Hepatocyte (in vitro differentiated cells): ENCODE results near the gene ZDHHC7. TPM values are rescaled to one million over a fixed set of nuclear protein-coding genes. Genes with fewer than 3 reads are reported as not detected.

ENCODE experiments used
- DNase-seq: peaks from one replicate; pipeline ENCODE4 v3.0.0-alpha.2; 2016; ENCODE audit warnings: low spot score
- H2AFZ ChIP-seq: fragments of 200-600 bp; sonication (generic); 2 replicates; pipeline ENCODE4 v1.6.0; 2016; ENCODE audit warnings: antibody characterized with exemption, mild to moderate bottlenecking
- H3K27ac ChIP-seq: fragments of 200-600 bp; sonication (generic); 2 replicates; pipeline ENCODE4 v1.5.1; 2016; ENCODE audit warnings: mild to moderate bottlenecking
- H3K27me3 ChIP-seq: fragments of 200-600 bp; sonication (generic); 2 replicates; pipeline ENCODE4 v1.6.1; 2016
- H3K36me3 ChIP-seq: fragments of 200-600 bp; sonication (generic); replicated peaks from 2 replicates; pipeline ENCODE4 v1.5.1; 2016; ENCODE audit warnings: low read depth; ENCODE audit not compliant: insufficient read depth
- H3K4me1 ChIP-seq: fragments of 200-600 bp; sonication (generic); 2 replicates; pipeline ENCODE4 v1.5.1; 2016; ENCODE audit warnings: mild to moderate bottlenecking, moderate library complexity; ENCODE audit not compliant: insufficient read depth
- H3K4me2 ChIP-seq: fragments of 200-600 bp; sonication (generic); 2 replicates; pipeline ENCODE4 v1.6.0; 2016
- H3K4me3 ChIP-seq: fragments of 200-600 bp; sonication (generic); 2 replicates; pipeline ENCODE4 v1.5.1; 2016; ENCODE audit warnings: mild to moderate bottlenecking
- H3K79me2 ChIP-seq: fragments of 200-600 bp; sonication (generic); 2 replicates; pipeline ENCODE4 v1.6.0; 2017; ENCODE audit warnings: mild to moderate bottlenecking
- H3K9me2 ChIP-seq: fragments of 200-600 bp; sonication (generic); replicated peaks from 2 replicates; pipeline ENCODE4 v1.6.0; 2017; ENCODE audit warnings: mild to moderate bottlenecking; ENCODE audit not compliant: insufficient read depth
- H3K9me3 ChIP-seq: fragments of 200-600 bp; sonication (generic); 2 replicates; pipeline ENCODE4 v1.5.1; 2016; ENCODE audit warnings: low read depth, mild to moderate bottlenecking
- H4K20me1 ChIP-seq: fragments of 200-600 bp; sonication (generic); 2 replicates; pipeline ENCODE4 v1.6.0; 2016; ENCODE audit warnings: mild to moderate bottlenecking; ENCODE audit not compliant: insufficient read depth, poor library complexity, severe bottlenecking
- EZH2 ChIP-seq: fragments of 200-600 bp; sonication (generic); IDR thresholded peaks from 2 replicates; pipeline ENCODE4 v1.6.1; 2016; ENCODE audit warnings: antibody characterized with exemption, mild to moderate bottlenecking, borderline replicate concordance
- EZH2phosphoT487 ChIP-seq: fragments of 200-600 bp; sonication (generic); IDR thresholded peaks from one replicate; pipeline ENCODE4 v1.6.1; 2018; ENCODE audit warnings: antibody characterized with exemption, mild to moderate bottlenecking, low read depth, moderate library complexity; ENCODE audit not compliant: unreplicated experiment, severe bottlenecking
- WGBS: methylation state at CpG from one replicate; pipeline ENCODE4 v1.1.6; 2016; ENCODE audit warnings: low lambda C conversion rate; ENCODE audit errors: missing lambda C conversion rate; 5-methylcytosine and 5-hydroxymethylcytosine counted together
- polyA plus RNA-seq: library from polyadenylated mRNA; unstranded; fragments of >200 nt; fragmentation: Nextera tagmentation; extraction: Ambion mirVana; gene quantifications from 2 replicates; pipeline ENCODE4 v1.2.1, GENCODE V29; 2016
- total RNA-seq: library from RNA; depleted of rRNA; stranded (reverse); fragments of >200 nt; gene quantifications from 2 replicates; pipeline ENCODE4 v1.2.3, GENCODE V29; 2014
- TF ChIP-seq, protein P1 (sequence below): fragments of 200-600 bp; sonication (generic); IDR thresholded peaks from 2 replicates; pipeline ENCODE4 v1.5.1; 2016; ENCODE audit warnings: antibody characterized with exemption, mild to moderate bottlenecking; ENCODE audit not compliant: poor library complexity

The ZDHHC7 gene, protein sequence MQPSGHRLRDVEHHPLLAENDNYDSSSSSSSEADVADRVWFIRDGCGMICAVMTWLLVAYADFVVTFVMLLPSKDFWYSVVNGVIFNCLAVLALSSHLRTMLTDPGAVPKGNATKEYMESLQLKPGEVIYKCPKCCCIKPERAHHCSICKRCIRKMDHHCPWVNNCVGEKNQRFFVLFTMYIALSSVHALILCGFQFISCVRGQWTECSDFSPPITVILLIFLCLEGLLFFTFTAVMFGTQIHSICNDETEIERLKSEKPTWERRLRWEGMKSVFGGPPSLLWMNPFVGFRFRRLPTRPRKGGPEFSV
- 59.2 and 65.2 TPM in 2 replicates for total RNA-seq
- polyA plus RNA-seq = 50.0 and 51.4 TPM in 2 replicates

DNA sequence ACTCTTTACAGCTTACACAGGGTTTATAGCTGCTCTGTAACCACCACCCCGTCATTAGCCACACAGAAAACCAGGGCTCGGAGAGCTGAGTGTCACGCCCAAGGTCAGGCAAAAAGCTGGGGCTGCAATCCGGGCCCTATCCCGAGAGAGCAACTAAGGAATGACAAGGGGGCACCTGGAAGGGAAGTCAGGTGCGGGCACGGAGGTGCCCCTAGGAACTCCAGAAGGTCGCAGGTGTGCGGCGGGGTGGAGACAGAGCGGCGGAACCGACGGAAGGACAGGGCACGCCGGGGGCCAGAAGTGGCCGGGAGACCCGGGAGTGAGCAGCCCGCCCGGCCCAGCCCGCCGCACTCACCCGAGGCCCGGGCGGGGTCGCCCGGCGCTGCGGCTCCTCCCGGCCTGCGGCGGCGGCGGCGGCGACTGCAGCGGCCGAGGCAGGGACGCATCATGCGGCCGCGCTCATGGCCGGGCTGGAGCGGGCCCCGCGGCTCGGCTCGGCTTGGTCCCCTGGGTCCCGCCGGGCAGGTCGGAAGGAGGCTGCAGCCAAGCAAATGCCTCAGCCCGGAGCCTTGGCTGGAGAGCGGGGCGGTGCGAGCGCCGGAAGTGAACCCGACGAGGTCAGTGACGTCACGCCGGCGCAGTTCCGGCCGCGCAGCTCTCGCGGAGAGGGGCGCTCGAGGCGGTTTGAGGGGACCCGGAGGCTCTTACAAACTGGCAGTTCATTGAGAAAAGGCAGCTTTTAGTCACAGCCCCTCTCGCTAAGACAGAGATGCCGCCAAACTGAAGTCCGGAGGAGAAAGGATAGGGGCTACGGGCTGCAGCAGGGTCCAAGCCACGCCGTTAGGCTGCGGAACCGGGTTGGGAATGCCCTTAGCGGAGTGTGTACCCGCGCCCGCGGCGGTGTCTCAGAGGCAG is at the start of gene ZDHHC7:
Gene ZDHHC7, minus strand, starts transcription at position 605 of the 915 bp plus-strand sequence. CDS start 20,917 bp downstream, outside the sequence.
- Histone ChIP-seq H4K20me1 (peaks cover 16% of the 10 kb centered on the region), H3K9me3 (no peaks in the 10 kb centered on the region), H3K4me2 (peak within 1 kb of the TSS; percentile 89), H3K27me3 (no peaks in the 10 kb centered on the region), H3K36me3 (no peaks in the 10 kb centered on the region), H3K9me2 (no peaks in the 10 kb centered on the region), H3K27ac (peak within 1 kb of the TSS; percentile 100), H3K4me1 (peaks cover 38% of the 10 kb centered on the region), H2AFZ (peak within 1 kb of the TSS; percentile 92), H3K79me2 (peaks cover 54% of the 10 kb centered on the region), H3K4me3 (peak within 1 kb of the TSS; percentile 93)
- whole genome bisulfite sequencing = under 1% methylated on average over 66 of the region's 86 CpGs
- peak; percentile 94 for DNase-seq
- TF ChIP-seq, protein P1, sequence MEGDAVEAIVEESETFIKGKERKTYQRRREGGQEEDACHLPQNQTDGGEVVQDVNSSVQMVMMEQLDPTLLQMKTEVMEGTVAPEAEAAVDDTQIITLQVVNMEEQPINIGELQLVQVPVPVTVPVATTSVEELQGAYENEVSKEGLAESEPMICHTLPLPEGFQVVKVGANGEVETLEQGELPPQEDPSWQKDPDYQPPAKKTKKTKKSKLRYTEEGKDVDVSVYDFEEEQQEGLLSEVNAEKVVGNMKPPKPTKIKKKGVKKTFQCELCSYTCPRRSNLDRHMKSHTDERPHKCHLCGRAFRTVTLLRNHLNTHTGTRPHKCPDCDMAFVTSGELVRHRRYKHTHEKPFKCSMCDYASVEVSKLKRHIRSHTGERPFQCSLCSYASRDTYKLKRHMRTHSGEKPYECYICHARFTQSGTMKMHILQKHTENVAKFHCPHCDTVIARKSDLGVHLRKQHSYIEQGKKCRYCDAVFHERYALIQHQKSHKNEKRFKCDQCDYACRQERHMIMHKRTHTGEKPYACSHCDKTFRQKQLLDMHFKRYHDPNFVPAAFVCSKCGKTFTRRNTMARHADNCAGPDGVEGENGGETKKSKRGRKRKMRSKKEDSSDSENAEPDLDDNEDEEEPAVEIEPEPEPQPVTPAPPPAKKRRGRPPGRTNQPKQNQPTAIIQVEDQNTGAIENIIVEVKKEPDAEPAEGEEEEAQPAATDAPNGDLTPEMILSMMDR = peak; percentile 15
- TF ChIP-seq EZH2phosphoT487 (no peak), EZH2 (no peak)

DNA sequence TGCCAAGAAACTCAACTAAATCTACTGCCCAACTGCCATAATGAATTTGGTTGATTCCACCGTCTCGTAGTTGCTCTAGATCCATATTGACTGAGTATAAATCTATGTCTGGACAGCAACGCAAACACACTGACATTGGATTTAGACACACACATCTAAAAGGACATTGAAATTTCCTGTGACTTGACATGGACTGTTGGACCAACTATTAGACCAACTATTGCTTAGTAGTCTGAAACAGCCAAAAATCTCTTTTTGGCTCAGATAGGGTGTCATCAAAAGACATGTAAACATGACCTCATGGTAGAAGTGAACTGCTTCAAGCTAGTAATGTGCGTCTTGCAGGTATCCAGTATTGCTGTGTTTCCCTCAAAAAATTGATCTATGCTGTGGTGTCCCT is 47.6 kb upstream of the ZDHHC7 start:
- Histone ChIP-seq H3K9me3 (no peaks in the 10 kb centered on the region), H3K36me3 (no peaks in the 10 kb centered on the region), H4K20me1 (no peaks in the 10 kb centered on the region), H3K27me3 (no peaks in the 10 kb centered on the region), H3K4me2 (no peak overlapping the region), H2AFZ (no peak overlapping the region), H3K4me1 (peaks cover 16% of the 10 kb centered on the region), H3K79me2 (peaks cover 9% of the 10 kb centered on the region), H3K27ac (no peak overlapping the region), H3K4me3 (no peak overlapping the region), H3K9me2 (no peaks in the 10 kb centered on the region)
- DNase-seq = no peak
- WGBS = 97% methylated on average over 4 of the region's 4 CpGs
- TF ChIP-seq EZH2 = no peak
- no peak for TF ChIP-seq EZH2phosphoT487
- TF ChIP-seq, protein P1 = no peak

DNA sequence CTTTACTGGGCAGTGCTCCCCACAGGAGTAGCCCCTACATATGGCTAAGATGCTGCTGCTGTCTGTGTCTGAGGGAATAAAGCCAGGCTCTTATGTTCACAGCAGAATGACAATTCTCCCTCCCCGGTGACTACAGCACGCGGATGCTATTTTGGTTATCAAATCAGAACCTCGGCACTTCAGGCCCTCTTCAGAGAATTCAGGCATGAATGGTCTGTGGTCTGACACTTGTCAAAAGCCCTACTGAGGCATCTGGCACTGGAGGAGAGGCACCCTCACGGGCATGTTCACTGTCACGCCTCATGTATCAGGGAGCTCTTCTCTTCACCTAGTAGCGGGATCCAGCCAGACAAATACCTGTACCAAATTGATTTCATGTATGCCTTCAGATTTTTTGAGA is 46.6 kb upstream of the ZDHHC7 start:
- Histone ChIP-seq H3K9me2 (no peaks in the 10 kb centered on the region), H3K4me1 (peaks cover 16% of the 10 kb centered on the region), H3K27ac (no peak overlapping the region), H3K79me2 (peaks cover 13% of the 10 kb centered on the region), H4K20me1 (no peaks in the 10 kb centered on the region), H3K4me2 (no peak overlapping the region), H3K4me3 (no peak overlapping the region), H3K9me3 (no peaks in the 10 kb centered on the region), H2AFZ (no peak overlapping the region), H3K36me3 (no peaks in the 10 kb centered on the region), H3K27me3 (no peaks in the 10 kb centered on the region)
- WGBS = 96% methylated on average over 7 of the region's 7 CpGs
- no peak for TF ChIP-seq EZH2phosphoT487
- no peak for TF ChIP-seq EZH2
- TF ChIP-seq, protein P1 = no peak
- DNase-seq = no peak
